ENCODE measurements around the gene HBE1. TPM values are rescaled to one million over a fixed set of nuclear protein-coding genes. Genes with fewer than 3 reads are reported as not detected.
A peak's percentile ranks its signal among the peaks of the same experiment; 100 is the strongest.

Gene HBE1
- total and polyA plus RNA-seq, 9 of the 15 experiments (the other 6 are each of a cell fraction or from before 2014, with no cell fraction given), result 612 to 10,250 (median 2,181) TPM

DNA sequence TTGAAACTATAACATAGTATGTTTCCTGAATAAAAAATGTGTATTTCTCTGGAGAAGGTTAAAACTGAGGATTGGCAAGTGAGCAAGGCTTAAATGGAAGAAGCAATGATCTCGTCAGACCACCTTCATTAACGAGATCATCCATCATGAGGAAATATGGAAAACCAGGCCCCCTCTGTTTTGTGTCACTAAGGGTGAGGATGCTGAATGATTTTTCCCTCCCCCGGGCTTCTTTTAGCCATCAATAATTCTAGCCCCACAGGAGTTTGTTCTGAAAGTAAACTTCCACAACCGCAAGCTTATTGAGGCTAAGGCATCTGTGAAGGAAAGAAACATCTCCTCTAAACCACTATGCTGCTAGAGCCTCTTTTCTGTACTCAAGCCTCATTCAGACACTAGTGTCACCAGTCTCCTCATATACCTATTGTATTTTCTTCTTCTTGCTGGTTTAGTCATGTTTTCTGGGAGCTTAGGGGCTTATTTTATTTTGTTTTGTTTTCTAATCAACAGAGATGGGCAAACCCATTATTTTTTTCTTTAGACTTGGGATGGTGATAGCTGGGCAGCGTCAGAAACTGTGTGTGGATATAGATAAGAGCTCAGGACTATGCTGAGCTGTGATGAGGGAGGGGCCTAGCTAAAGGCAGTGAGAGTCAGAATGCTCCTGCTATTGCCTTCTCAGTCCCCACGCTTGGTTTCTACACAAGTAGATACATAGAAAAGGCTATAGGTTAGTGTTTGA, 5.8 kb upstream of the HBE1 start (continued):
- TF ChIP-seq TBP (optimal IDR thresholded peaks at IDR 0.05; ENCODE audit: low read depth, low read length) (peak; percentile 57), GTF2F1 (IDR thresholded peaks at IDR 0.05; ENCODE audit: low read depth, low read length) (no peak), ZNF561 (CRISPR knock-in tag; conservative IDR thresholded peaks at IDR 0.05) (no peak), GATAD2B (IDR thresholded peaks at IDR 0.05; ENCODE audit: borderline replicate concordance) (peak; percentile 58; the same call in 1 of the 2 replicates), TEAD4 (IDR thresholded peaks at IDR 0.05; ENCODE audit: low read length) (peak; percentile 91), TEAD4 (CRISPR knock-in tag; IDR thresholded peaks at IDR 0.05; ENCODE audit: borderline replicate concordance) (no peak), FOSL1 (tag; conservative IDR thresholded peaks at IDR 0.05) (peak; percentile 74), ZSCAN32 (CRISPR knock-in tag; IDR thresholded peaks at IDR 0.05) (no peak), MAFF (IDR thresholded peaks at IDR 0.05; ENCODE audit: low read length) (no peak), ZNF239 (CRISPR knock-in tag; IDR thresholded peaks at IDR 0.05) (no peak), NFRKB (IDR thresholded peaks at IDR 0.05; ENCODE audit: low read depth) (no peak), TOE1 (IDR thresholded peaks at IDR 0.05; ENCODE audit: borderline replicate concordance) (peak; percentile 52; the same call in 1 of the 2 replicates), TOE1 (CRISPR knock-in tag; IDR thresholded peaks at IDR 0.05; ENCODE audit: borderline replicate concordance, low read depth) (no peak), NR2C2 (CRISPR knock-in tag; IDR thresholded peaks at IDR 0.05) (no peak), NR2C2 (tag; IDR thresholded peaks at IDR 0.05) (no peak), NR1H2 (CRISPR knock-in tag; IDR thresholded peaks at IDR 0.05) (no peak), ZNF644 (tag; IDR thresholded peaks at IDR 0.05; ENCODE audit: low read depth) (peak; percentile 29; the same call in 1 of the 2 replicates), MTA1 (IDR thresholded peaks at IDR 0.05; ENCODE audit: borderline replicate concordance) (peak; percentile 50), HEY1 (CRISPR knock-in tag; IDR thresholded peaks at IDR 0.05; ENCODE audit: borderline replicate concordance) (no peak), RAD21 (CRISPR knock-in tag; conservative IDR thresholded peaks at IDR 0.05 in 1 of 2, IDR thresholded peaks at IDR 0.05 in 1 of 2) (peak in 1 of 2 experiments; percentile 20; a peak in 1 of 4 replicates)
- TF ChIP-seq, protein P1, sequence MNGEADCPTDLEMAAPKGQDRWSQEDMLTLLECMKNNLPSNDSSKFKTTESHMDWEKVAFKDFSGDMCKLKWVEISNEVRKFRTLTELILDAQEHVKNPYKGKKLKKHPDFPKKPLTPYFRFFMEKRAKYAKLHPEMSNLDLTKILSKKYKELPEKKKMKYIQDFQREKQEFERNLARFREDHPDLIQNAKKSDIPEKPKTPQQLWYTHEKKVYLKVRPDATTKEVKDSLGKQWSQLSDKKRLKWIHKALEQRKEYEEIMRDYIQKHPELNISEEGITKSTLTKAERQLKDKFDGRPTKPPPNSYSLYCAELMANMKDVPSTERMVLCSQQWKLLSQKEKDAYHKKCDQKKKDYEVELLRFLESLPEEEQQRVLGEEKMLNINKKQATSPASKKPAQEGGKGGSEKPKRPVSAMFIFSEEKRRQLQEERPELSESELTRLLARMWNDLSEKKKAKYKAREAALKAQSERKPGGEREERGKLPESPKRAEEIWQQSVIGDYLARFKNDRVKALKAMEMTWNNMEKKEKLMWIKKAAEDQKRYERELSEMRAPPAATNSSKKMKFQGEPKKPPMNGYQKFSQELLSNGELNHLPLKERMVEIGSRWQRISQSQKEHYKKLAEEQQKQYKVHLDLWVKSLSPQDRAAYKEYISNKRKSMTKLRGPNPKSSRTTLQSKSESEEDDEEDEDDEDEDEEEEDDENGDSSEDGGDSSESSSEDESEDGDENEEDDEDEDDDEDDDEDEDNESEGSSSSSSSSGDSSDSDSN (IDR thresholded peaks at IDR 0.05; ENCODE audit: borderline replicate concordance in 1 of 2, low read depth in 2 of 2, low read length in 2 of 2), result no peak
- TF ChIP-seq, protein P2, sequence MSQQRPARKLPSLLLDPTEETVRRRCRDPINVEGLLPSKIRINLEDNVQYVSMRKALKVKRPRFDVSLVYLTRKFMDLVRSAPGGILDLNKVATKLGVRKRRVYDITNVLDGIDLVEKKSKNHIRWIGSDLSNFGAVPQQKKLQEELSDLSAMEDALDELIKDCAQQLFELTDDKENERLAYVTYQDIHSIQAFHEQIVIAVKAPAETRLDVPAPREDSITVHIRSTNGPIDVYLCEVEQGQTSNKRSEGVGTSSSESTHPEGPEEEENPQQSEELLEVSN (IDR thresholded peaks at IDR 0.05; ENCODE audit: borderline replicate concordance in 1 of 2, extremely low read depth in 1 of 2, insufficient read depth in 1 of 2, insufficient read length in 1 of 2, low read depth in 1 of 2, low read length in 1 of 2, poor library complexity in 1 of 2, severe bottlenecking in 1 of 2), result no peak
- TF ChIP-seq, protein P3, sequence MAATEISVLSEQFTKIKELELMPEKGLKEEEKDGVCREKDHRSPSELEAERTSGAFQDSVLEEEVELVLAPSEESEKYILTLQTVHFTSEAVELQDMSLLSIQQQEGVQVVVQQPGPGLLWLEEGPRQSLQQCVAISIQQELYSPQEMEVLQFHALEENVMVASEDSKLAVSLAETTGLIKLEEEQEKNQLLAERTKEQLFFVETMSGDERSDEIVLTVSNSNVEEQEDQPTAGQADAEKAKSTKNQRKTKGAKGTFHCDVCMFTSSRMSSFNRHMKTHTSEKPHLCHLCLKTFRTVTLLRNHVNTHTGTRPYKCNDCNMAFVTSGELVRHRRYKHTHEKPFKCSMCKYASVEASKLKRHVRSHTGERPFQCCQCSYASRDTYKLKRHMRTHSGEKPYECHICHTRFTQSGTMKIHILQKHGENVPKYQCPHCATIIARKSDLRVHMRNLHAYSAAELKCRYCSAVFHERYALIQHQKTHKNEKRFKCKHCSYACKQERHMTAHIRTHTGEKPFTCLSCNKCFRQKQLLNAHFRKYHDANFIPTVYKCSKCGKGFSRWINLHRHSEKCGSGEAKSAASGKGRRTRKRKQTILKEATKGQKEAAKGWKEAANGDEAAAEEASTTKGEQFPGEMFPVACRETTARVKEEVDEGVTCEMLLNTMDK (IDR thresholded peaks at IDR 0.05; ENCODE audit: borderline replicate concordance, insufficient read depth, low read depth, low read length, poor library complexity, severe bottlenecking), result no peak

Measured in K562 (cell line).